Lower leg skin (tissue), 3 donors: ENCODE measurements around the gene TGFA.
"Not testable (repeated sequence)": the region's sequence is repeated elsewhere in the genome, so short reads cannot be mapped to it uniquely, and the experiment has no call there.

ENCODE experiments used
- CTCF ChIP-seq, 3 donors: fragments of 450-650 bp; IDR thresholded peaks; one replicate each; pipeline ENCODE4 v1.5.1; 2016; ENCODE audit warnings: antibody characterized with exemption in 3 of 3, mild to moderate bottlenecking in 3 of 3, moderate library complexity in 2 of 3
- POLR2A ChIP-seq, 2 donors: fragments of 450-650 bp; IDR thresholded peaks; one replicate each; pipeline ENCODE4 v1.6.1; 2016 to 2017; ENCODE audit warnings: antibody characterized with exemption in 2 of 2, mild to moderate bottlenecking in 1 of 2, moderate library complexity in 1 of 2

- not testable (repeated sequence) for TF ChIP-seq CTCF, POLR2A (IDR thresholded peaks at IDR 0.05)
These were observed 87.0 kb downstream of the TGFA start for GRCh38 chr2:70466647-70467046.
